H9 (cell line): ENCODE measurements around the gene OR52E6. TPM values are rescaled to one million over a fixed set of nuclear protein-coding genes. Genes with fewer than 3 reads are reported as not detected.

ENCODE experiments used
- DNase-seq: peaks from one replicate; pipeline ENCODE4 v3.0.0-alpha.2; 2017
- H2AFZ ChIP-seq: one replicate; pipeline ENCODE4 v1.6.1; 2013; ENCODE audit warnings: mild to moderate bottlenecking, low read length, control low read depth, moderate library complexity
- H2AK5ac ChIP-seq: 2 replicates; pipeline ENCODE4 v1.6.1; 2013; ENCODE audit warnings: low read length, control low read depth, mixed read lengths; ENCODE audit not compliant: insufficient read length
- H2BK120ac ChIP-seq: one replicate; pipeline ENCODE4 v1.6.1; 2013; ENCODE audit warnings: low read depth, mild to moderate bottlenecking, low read length, control low read depth, inconsistent platforms; ENCODE audit not compliant: poor library complexity, severe bottlenecking
- H2BK12ac ChIP-seq: 2 replicates; pipeline ENCODE4 v1.6.1; 2013; ENCODE audit warnings: low read length, control low read depth, mixed read lengths, low read depth; ENCODE audit not compliant: insufficient read length
- H2BK15ac ChIP-seq: 2 replicates; pipeline ENCODE4 v1.6.1; 2013; ENCODE audit warnings: low read depth, low read length, control low read depth
- H2BK20ac ChIP-seq: one replicate; pipeline ENCODE4 v1.6.1; 2013; ENCODE audit warnings: low read depth, mild to moderate bottlenecking, low read length, control low read depth, inconsistent platforms; ENCODE audit not compliant: poor library complexity, severe bottlenecking
- H2BK5ac ChIP-seq: 2 replicates; pipeline ENCODE4 v1.6.1; 2013; ENCODE audit warnings: low read length, control low read depth, mixed read lengths; ENCODE audit not compliant: insufficient read length
- H3K14ac ChIP-seq: 2 replicates; pipeline ENCODE4 v1.6.1; 2013; ENCODE audit warnings: low read length, control low read depth; ENCODE audit not compliant: insufficient read depth
- H3K18ac ChIP-seq: 2 replicates; pipeline ENCODE4 v1.6.1; 2013; ENCODE audit warnings: low read depth, mild to moderate bottlenecking, mixed read lengths, low read length, control low read depth; ENCODE audit not compliant: insufficient read length
- H3K23ac ChIP-seq: 2 replicates; pipeline ENCODE4 v1.6.1; 2013; ENCODE audit warnings: low read length, control low read depth, mixed read lengths, low read depth; ENCODE audit not compliant: insufficient read length
- H3K23me2 ChIP-seq: 2 replicates; pipeline ENCODE4 v1.6.1; 2013; ENCODE audit warnings: low read depth, mild to moderate bottlenecking, mixed read lengths, low read length, control low read depth; ENCODE audit not compliant: insufficient read length, poor library complexity, severe bottlenecking
- H3K27ac ChIP-seq: 2 replicates; pipeline ENCODE4 v1.5.1; 2013; ENCODE audit warnings: low read length, control low read depth, mixed read lengths, low read depth; ENCODE audit not compliant: insufficient read length
- H3K27me3 ChIP-seq: 2 replicates; pipeline ENCODE4 v1.6.1; 2013; ENCODE audit warnings: low read length, control low read depth, inconsistent platforms; ENCODE audit not compliant: insufficient read depth
- H3K4ac ChIP-seq: 2 replicates; pipeline ENCODE4 v1.6.1; 2013; ENCODE audit warnings: low read depth, mild to moderate bottlenecking, control low read depth, inconsistent platforms, low read length, moderate library complexity
- H3K4me1 ChIP-seq: 2 replicates; pipeline ENCODE4 v1.6.1; 2013; ENCODE audit warnings: low read length, control low read depth, inconsistent platforms; ENCODE audit not compliant: insufficient read depth
- H3K4me2 ChIP-seq: 2 replicates; pipeline ENCODE4 v1.6.1; 2013; ENCODE audit warnings: low read length, control low read depth, mixed read lengths; ENCODE audit not compliant: insufficient read length, insufficient read depth
- H3K56ac ChIP-seq: 2 replicates; pipeline ENCODE4 v1.6.1; 2013; ENCODE audit warnings: low read depth, mild to moderate bottlenecking, mixed read lengths, low read length, control low read depth; ENCODE audit not compliant: insufficient read length
- H3K79me1 ChIP-seq: 2 replicates; pipeline ENCODE4 v1.6.1; 2013; ENCODE audit warnings: low read depth, mild to moderate bottlenecking, moderate library complexity, low read length, control low read depth, inconsistent platforms; ENCODE audit not compliant: insufficient read depth, poor library complexity, severe bottlenecking
- H3K79me2 ChIP-seq: 2 replicates; pipeline ENCODE4 v1.6.1; 2013; ENCODE audit warnings: low read length, control low read depth, inconsistent platforms; ENCODE audit not compliant: insufficient read depth
- H3K9ac ChIP-seq: 2 replicates; pipeline ENCODE4 v1.6.1; 2013; ENCODE audit warnings: low read length, control low read depth, mixed read lengths; ENCODE audit not compliant: insufficient read length; ENCODE audit errors: extremely low read depth
- H3K9me3 ChIP-seq: one replicate; pipeline ENCODE4 v1.6.1; 2013; ENCODE audit warnings: low read depth, low read length, inconsistent platforms; ENCODE audit not compliant: control insufficient read depth
- H3T11ph ChIP-seq: one replicate; pipeline ENCODE4 v1.6.1; 2013; ENCODE audit warnings: mild to moderate bottlenecking, low read length, control low read depth, inconsistent platforms
- H4K20me1 ChIP-seq: one replicate; pipeline ENCODE4 v1.6.1; 2013; ENCODE audit not compliant: control insufficient read depth, insufficient read length, insufficient read depth
- H4K5ac ChIP-seq: 2 replicates; pipeline ENCODE4 v1.6.1; 2013; ENCODE audit warnings: low read depth, mild to moderate bottlenecking, mixed read lengths, low read length, control low read depth; ENCODE audit not compliant: insufficient read length
- H4K8ac ChIP-seq: replicated peaks from 2 replicates; pipeline ENCODE4 v1.6.1; 2013; ENCODE audit warnings: low read length, control low read depth, mixed read lengths, low read depth; ENCODE audit not compliant: insufficient read length
- H4K91ac ChIP-seq: 2 replicates; pipeline ENCODE4 v1.6.1; 2013; ENCODE audit warnings: low read depth, mild to moderate bottlenecking, moderate library complexity, mixed read lengths, low read length, control low read depth; ENCODE audit not compliant: insufficient read length
- H3K27ac Mint-ChIP-seq, 3 experiments: 2 replicates in 2 of 3; 3 replicates in 1 of 3; pipeline ENCODE4 v1.8.0; 2020 to 2021; ENCODE audit warnings: mixed read lengths in 3 of 3, mild to moderate bottlenecking in 1 of 3, moderate library complexity in 1 of 3
- H3K27me3 Mint-ChIP-seq: 2 replicates; pipeline ENCODE4 v1.8.0; 2021; ENCODE audit warnings: low read depth, mild to moderate bottlenecking, moderate library complexity, mixed read lengths
- H3K36me3 Mint-ChIP-seq, 3 experiments: 2 replicates in 2 of 3; 3 replicates in 1 of 3; pipeline ENCODE4 v1.8.0; 2020 to 2021; ENCODE audit warnings: low read depth in 3 of 3, mixed read lengths in 3 of 3; ENCODE audit not compliant: insufficient read depth in 1 of 3
- H3K4me1 Mint-ChIP-seq, 2 experiments: 2 replicates each; pipeline ENCODE4 v1.8.0; 2020; ENCODE audit warnings: mixed read lengths in 2 of 2
- H3K4me3 Mint-ChIP-seq, 2 experiments: 2 replicates in 1 of 2; 3 replicates in 1 of 2; pipeline ENCODE4 v1.8.0; 2020 to 2021; ENCODE audit warnings: mild to moderate bottlenecking in 2 of 2, mixed read lengths in 2 of 2, moderate library complexity in 1 of 2
- H3K9me3 Mint-ChIP-seq, 2 experiments: 2 replicates in 1 of 2; 3 replicates in 1 of 2; pipeline ENCODE4 v1.8.0; 2020; ENCODE audit warnings: mild to moderate bottlenecking in 2 of 2, mixed read lengths in 2 of 2, moderate library complexity in 1 of 2
- WGBS: extraction: QIAGEN DNeasy Blood & Tissue Kit; methylation state at CpG from one replicate; pipeline ENCODE4 v1.1.7; 2013; ENCODE audit warnings: missing lambda C conversion rate, low lambda C conversion rate, mixed read lengths; ENCODE audit not compliant: insufficient read length; ENCODE audit errors: extremely low coverage; 5-methylcytosine and 5-hydroxymethylcytosine counted together
- total RNA-seq: library from RNA; stranded (reverse); gene quantifications from 2 replicates; pipeline ENCODE4 v1.2.1, GENCODE V29; 2021
- TF ChIP-seq, protein P1 (sequence below): fragments of 200-600 bp; sonication (generic); conservative IDR thresholded peaks from 3 replicates; pipeline ENCODE4 v1.8.0; 2021; ENCODE audit warnings: antibody characterized with exemption, mild to moderate bottlenecking

The OR52E6 gene
- total RNA-seq, 1 experiment from 2014 or later, result not detected

DNA sequence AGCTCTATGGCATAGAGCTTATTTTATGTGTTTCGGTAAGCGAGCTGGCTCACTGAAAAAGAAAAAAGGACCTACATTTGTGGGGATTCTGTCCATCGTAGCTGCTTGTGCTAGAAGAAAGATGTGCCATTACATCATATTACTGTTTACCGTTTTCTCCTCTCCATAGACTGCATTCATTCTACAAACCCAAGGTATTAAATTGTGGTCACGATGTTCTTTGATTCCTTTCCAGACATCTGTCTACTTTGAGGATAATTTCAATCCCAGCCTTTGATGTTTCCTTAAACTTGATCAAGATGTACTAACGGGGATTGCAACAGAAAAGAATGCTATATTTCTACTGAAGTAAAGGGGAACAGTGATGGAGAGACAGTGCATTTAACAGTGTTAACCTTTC lies 45.2 kb downstream of the OR52E6 start:
- H3K4me1 ChIP-seq, result no peaks in the 10 kb centered on the region
- H3K4me2 ChIP-seq, result no peak overlapping the region
- no peaks in the 10 kb centered on the region for H3K27me3 ChIP-seq
- no peak overlapping the region for H2BK120ac ChIP-seq
- no peak for DNase-seq
- no peak overlapping the region for H3K27ac ChIP-seq
- no peak overlapping the region for H4K8ac ChIP-seq
- H3K23me2 ChIP-seq, result no peaks in the 10 kb centered on the region
- H3K27ac Mint-ChIP-seq, result no peak overlapping the region
- no peak overlapping the region for H3T11ph ChIP-seq
- no peak overlapping the region for H4K5ac ChIP-seq
- H3K14ac ChIP-seq, result no peak overlapping the region
- no peaks in the 10 kb centered on the region for H3K36me3 Mint-ChIP-seq
- TF ChIP-seq, protein P1, sequence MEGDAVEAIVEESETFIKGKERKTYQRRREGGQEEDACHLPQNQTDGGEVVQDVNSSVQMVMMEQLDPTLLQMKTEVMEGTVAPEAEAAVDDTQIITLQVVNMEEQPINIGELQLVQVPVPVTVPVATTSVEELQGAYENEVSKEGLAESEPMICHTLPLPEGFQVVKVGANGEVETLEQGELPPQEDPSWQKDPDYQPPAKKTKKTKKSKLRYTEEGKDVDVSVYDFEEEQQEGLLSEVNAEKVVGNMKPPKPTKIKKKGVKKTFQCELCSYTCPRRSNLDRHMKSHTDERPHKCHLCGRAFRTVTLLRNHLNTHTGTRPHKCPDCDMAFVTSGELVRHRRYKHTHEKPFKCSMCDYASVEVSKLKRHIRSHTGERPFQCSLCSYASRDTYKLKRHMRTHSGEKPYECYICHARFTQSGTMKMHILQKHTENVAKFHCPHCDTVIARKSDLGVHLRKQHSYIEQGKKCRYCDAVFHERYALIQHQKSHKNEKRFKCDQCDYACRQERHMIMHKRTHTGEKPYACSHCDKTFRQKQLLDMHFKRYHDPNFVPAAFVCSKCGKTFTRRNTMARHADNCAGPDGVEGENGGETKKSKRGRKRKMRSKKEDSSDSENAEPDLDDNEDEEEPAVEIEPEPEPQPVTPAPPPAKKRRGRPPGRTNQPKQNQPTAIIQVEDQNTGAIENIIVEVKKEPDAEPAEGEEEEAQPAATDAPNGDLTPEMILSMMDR, result no peak
- H3K79me2 ChIP-seq, result no peaks in the 10 kb centered on the region
- H2BK15ac ChIP-seq, result no peak overlapping the region
- H3K79me1 ChIP-seq, result no peaks in the 10 kb centered on the region
- H3K4me3 Mint-ChIP-seq, result no peak overlapping the region
- no peak overlapping the region for H2BK12ac ChIP-seq
- H3K9ac ChIP-seq, result no peak overlapping the region
- H3K9me3 Mint-ChIP-seq, result no peaks in the 10 kb centered on the region
- H3K23ac ChIP-seq, result no peak overlapping the region
- H3K18ac ChIP-seq, result no peak overlapping the region
- no peak overlapping the region for H2BK20ac ChIP-seq
- no peak overlapping the region for H3K4ac ChIP-seq
- H3K9me3 ChIP-seq, result no peaks in the 10 kb centered on the region
- H2BK5ac ChIP-seq, result no peak overlapping the region
- no peaks in the 10 kb centered on the region for H4K20me1 ChIP-seq
- H3K4me1 Mint-ChIP-seq, result no peaks in the 10 kb centered on the region
- no peaks in the 10 kb centered on the region for H3K27me3 Mint-ChIP-seq
- H2AFZ ChIP-seq, result no peak overlapping the region
- no peak overlapping the region for H3K56ac ChIP-seq
- no peak overlapping the region for H2AK5ac ChIP-seq
- H4K91ac ChIP-seq, result no peak overlapping the region
- no CpG with 5 or more reads among the region's 6 CpGs for WGBS
